IMR-90 (cell line): ENCODE data around the gene S100A1.

ENCODE experiments used
- CEBPB ChIP-seq: IDR thresholded peaks from 2 replicates; pipeline ENCODE4 v1.6.1; 2012; ENCODE audit warnings: low read depth, low read length, improper control_type of control experiment
- CTCF ChIP-seq: conservative IDR thresholded peaks from 2 replicates; pipeline ENCODE4 v1.5.1; 2012; ENCODE audit warnings: mild to moderate bottlenecking, low read depth, low read length, improper control_type of control experiment
- ELK1 ChIP-seq: fragments of 150-350 bp; IDR thresholded peaks from 2 replicates; pipeline ENCODE4 v1.6.1; 2016; ENCODE audit warnings: low read depth, mild to moderate bottlenecking, low read length, moderate library complexity, borderline replicate concordance
- FOS ChIP-seq: fragments of 150-350 bp; IDR thresholded peaks from 2 replicates; pipeline ENCODE4 v1.6.1; 2016; ENCODE audit warnings: low read depth, low read length
- MAZ ChIP-seq: IDR thresholded peaks from 2 replicates; pipeline ENCODE4 v1.6.1; 2012; ENCODE audit warnings: low read depth, mild to moderate bottlenecking, low read length, improper control_type of control experiment, moderate library complexity, borderline replicate concordance
- MXI1 ChIP-seq: IDR thresholded peaks from 2 replicates; pipeline ENCODE4 v1.6.1; 2012; ENCODE audit warnings: low read depth, mild to moderate bottlenecking, low read length, moderate library complexity, borderline replicate concordance
- NFE2L2 ChIP-seq: fragments of 150-350 bp; IDR thresholded peaks from 2 replicates; pipeline ENCODE4 v1.6.1; 2016; ENCODE audit warnings: low read depth, mild to moderate bottlenecking, low read length
- POLR2A ChIP-seq: IDR thresholded peaks from 2 replicates; pipeline ENCODE4 v1.6.1; 2012; ENCODE audit warnings: mild to moderate bottlenecking, low read depth, low read length
- RAD21 ChIP-seq: IDR thresholded peaks from 2 replicates; pipeline ENCODE4 v1.6.1; 2012; ENCODE audit warnings: low read length, improper control_type of control experiment
- RCOR1 ChIP-seq: IDR thresholded peaks from 2 replicates; pipeline ENCODE4 v1.6.1; 2012; ENCODE audit warnings: mild to moderate bottlenecking, low read length, improper control_type of control experiment; ENCODE audit not compliant: insufficient replicate concordance
- SMC3 ChIP-seq: fragments of 150-350 bp; IDR thresholded peaks from 2 replicates; pipeline ENCODE4 v1.6.1; 2016; ENCODE audit warnings: low read depth, mild to moderate bottlenecking, antibody characterized with exemption, low read length, moderate library complexity
- USF2 ChIP-seq: fragments of 150-350 bp; IDR thresholded peaks from 2 replicates; pipeline ENCODE4 v1.6.1; 2017; ENCODE audit warnings: mild to moderate bottlenecking, antibody characterized with exemption, low read length, low read depth

GRCh38 chr1:153612111-153612754, 16.0 kb upstream of the S100A1 start:
- TF ChIP-seq POLR2A (no peak), CTCF (no peak), MXI1 (no peak), CEBPB (no peak), SMC3 (no peak), MAZ (no peak), RCOR1 (no peak), FOS (no peak), RAD21 (no peak), NFE2L2 (no peak), USF2 (no peak), ELK1 (no peak)
